Smooth muscle cell (in vitro differentiated cells): Measurements from ENCODE around the gene PXN. TPM values are rescaled to one million over a fixed set of nuclear protein-coding genes. Genes with fewer than 3 reads are reported as not detected.

Source experiments
- DNase-seq: peaks from one replicate; lab custom pipeline; 2025; ENCODE audit not compliant: unreplicated experiment; lab: John Stamatoyannopoulos, UW
- H2AFZ ChIP-seq: fragments of 200-600 bp; sonication (generic); 2 replicates; pipeline ENCODE4 v1.6.0; 2016; ENCODE audit warnings: antibody characterized with exemption, low read depth, mild to moderate bottlenecking
- H3F3A ChIP-seq: fragments of 200-600 bp; sonication (generic); 2 replicates; pipeline ENCODE4 v1.6.0; 2017; ENCODE audit warnings: antibody characterized with exemption, low read depth
- H3K27ac ChIP-seq: fragments of 200-600 bp; sonication (generic); 2 replicates; pipeline ENCODE4 v1.5.1; 2016; ENCODE audit warnings: low read depth, mild to moderate bottlenecking
- H3K27me3 ChIP-seq: fragments of 200-600 bp; sonication (generic); 2 replicates; pipeline ENCODE4 v1.6.1; 2016; ENCODE audit warnings: low read depth, mild to moderate bottlenecking
- H3K36me3 ChIP-seq: fragments of 200-600 bp; sonication (generic); 2 replicates; pipeline ENCODE4 v1.5.1; 2016; ENCODE audit warnings: low read depth
- H3K4me1 ChIP-seq: fragments of 200-600 bp; sonication (generic); 2 replicates; pipeline ENCODE4 v1.5.1; 2016; ENCODE audit warnings: low read depth
- H3K4me2 ChIP-seq: fragments of 200-600 bp; sonication (generic); 2 replicates; pipeline ENCODE4 v1.6.0; 2016; ENCODE audit warnings: mild to moderate bottlenecking
- H3K4me3 ChIP-seq: fragments of 200-600 bp; sonication (generic); 2 replicates; pipeline ENCODE4 v1.5.1; 2016; ENCODE audit warnings: mild to moderate bottlenecking
- H3K79me2 ChIP-seq: fragments of 200-600 bp; sonication (generic); 2 replicates; pipeline ENCODE4 v1.6.0; 2016; ENCODE audit warnings: low read depth, mild to moderate bottlenecking
- H3K9ac ChIP-seq: fragments of 200-600 bp; sonication (generic); 2 replicates; pipeline ENCODE4 v1.6.0; 2016; ENCODE audit warnings: low read depth
- H3K9me3 ChIP-seq: fragments of 200-600 bp; sonication (generic); replicated peaks from 2 replicates; pipeline ENCODE4 v1.5.1; 2016; ENCODE audit warnings: low read depth
- H4K20me1 ChIP-seq: fragments of 200-600 bp; sonication (generic); 2 replicates; pipeline ENCODE4 v1.6.0; 2016; ENCODE audit warnings: low read depth
- CTCF ChIP-seq: fragments of 200-600 bp; sonication (generic); IDR thresholded peaks from 2 replicates; pipeline ENCODE4 v1.5.1; 2017; ENCODE audit warnings: borderline replicate concordance, mild to moderate bottlenecking, antibody characterized with exemption; ENCODE audit not compliant: insufficient read depth, poor library complexity, severe bottlenecking
- WGBS: methylation state at CpG from one replicate; pipeline ENCODE4 v1.1.7; 2016; ENCODE audit warnings: low lambda C conversion rate; 5-methylcytosine and 5-hydroxymethylcytosine counted together
- polyA plus RNA-seq: library from polyadenylated mRNA; unstranded; fragments of >200 nt; fragmentation: Nextera tagmentation; extraction: Ambion mirVana; gene quantifications from 2 replicates; pipeline ENCODE4 v1.2.1, GENCODE V29; 2016
- total RNA-seq: library from RNA; depleted of rRNA; stranded (reverse); fragments of >200 nt; gene quantifications from 2 replicates; pipeline ENCODE4 v1.2.3, GENCODE V29; 2014

Gene PXN
- total and polyA plus RNA-seq, 2 experiments from 2014 or later = 17.2 to 27.0 TPM

- peak overlapping the region; percentile 22 for H3K4me3 ChIP-seq
- H3K27me3 ChIP-seq = no peaks in the 10 kb centered on the region
- peak overlapping the region; percentile 99 for H3K27ac ChIP-seq
- no peaks in the 10 kb centered on the region for H3K9me3 ChIP-seq
- peak overlapping the region; percentile 72 for H3K4me2 ChIP-seq
- no peaks in the 10 kb centered on the region for H3K36me3 ChIP-seq
- H2AFZ ChIP-seq = no peak overlapping the region
- H3F3A ChIP-seq = peaks cover 30% of the 10 kb centered on the region
- H3K4me1 ChIP-seq = peaks cover 67% of the 10 kb centered on the region
- 18% methylated on average over 7 of the region's 7 CpGs for WGBS
- H4K20me1 ChIP-seq = peaks cover 56% of the 10 kb centered on the region
- H3K79me2 ChIP-seq = peaks cover 39% of the 10 kb centered on the region
- DNase-seq = no peak
- no peak for TF ChIP-seq CTCF
- peak overlapping the region; percentile 38 for H3K9ac ChIP-seq
These were observed 36.5 kb downstream of the PXN start for GRCh38 chr12:120229071-120229486.

GRCh38 chr12:120228291-120229070 is 37.0 kb downstream of the PXN start:
- Histone ChIP-seq H4K20me1 (peaks cover 58% of the 10 kb centered on the region), H3K27me3 (no peaks in the 10 kb centered on the region), H3K36me3 (no peaks in the 10 kb centered on the region), H3K9ac (no peak overlapping the region), H3F3A (peaks cover 24% of the 10 kb centered on the region), H3K9me3 (no peaks in the 10 kb centered on the region), H3K4me3 (peak overlapping the region; percentile 22), H3K79me2 (peaks cover 33% of the 10 kb centered on the region), H3K4me1 (peaks cover 63% of the 10 kb centered on the region), H2AFZ (no peak overlapping the region), H3K27ac (peak overlapping the region; percentile 99), H3K4me2 (peak overlapping the region; percentile 72)
- DNase-seq = peak; percentile 57
- peak; percentile 86 for TF ChIP-seq CTCF
- WGBS = 11% methylated on average over 23 of the region's 23 CpGs

GRCh38 chr12:120228041-120228290 is 37.6 kb downstream of the PXN start:
- H3K9me3 ChIP-seq = no peaks in the 10 kb centered on the region
- H4K20me1 ChIP-seq = peaks cover 60% of the 10 kb centered on the region
- H2AFZ ChIP-seq = no peak overlapping the region
- H3K36me3 ChIP-seq = no peaks in the 10 kb centered on the region
- peaks cover 33% of the 10 kb centered on the region for H3K79me2 ChIP-seq
- no peaks in the 10 kb centered on the region for H3K27me3 ChIP-seq
- no peak overlapping the region for H3K4me3 ChIP-seq
- H3F3A ChIP-seq = peaks cover 19% of the 10 kb centered on the region
- 40% methylated on average over 3 of the region's 3 CpGs for WGBS
- H3K9ac ChIP-seq = no peak overlapping the region
- TF ChIP-seq CTCF = no peak
- H3K27ac ChIP-seq = peak overlapping the region; percentile 99
- H3K4me1 ChIP-seq = peaks cover 58% of the 10 kb centered on the region
- peak overlapping the region; percentile 72 for H3K4me2 ChIP-seq
- no peak for DNase-seq
